ENCODE measurements around the gene HOMER2. TPM values are rescaled to one million over a fixed set of nuclear protein-coding genes. Genes with fewer than 3 reads are reported as not detected.

Gene HOMER2
- total RNA-seq, 1 experiment from 2014 or later = 8.8 TPM

DNA sequence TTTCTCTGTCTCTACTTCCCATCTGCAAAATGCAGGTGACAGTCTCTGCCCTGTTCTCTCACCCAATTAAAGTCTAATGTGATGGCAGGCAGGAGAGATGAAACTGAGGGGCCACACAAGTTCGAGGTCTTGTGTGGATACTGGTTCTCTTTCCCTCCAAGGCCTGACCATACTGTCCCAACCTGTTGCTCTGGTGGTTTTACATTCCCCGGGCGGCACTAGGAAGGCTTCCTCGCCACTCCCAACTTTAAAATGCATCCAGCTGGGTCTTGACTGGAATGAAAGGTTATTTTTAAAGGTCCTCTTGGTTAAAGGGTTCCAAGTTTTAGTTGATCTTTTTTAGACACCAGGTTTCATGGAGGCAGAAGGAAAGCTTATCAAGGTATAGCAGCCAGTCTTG is 105.9 kb downstream of the HOMER2 start:
- no peak for DNase-seq (ENCODE audit: unreplicated experiment)
- ChIA-PET CTCF (interaction anchor here (1.3 kb wide), 1 partner anchor 153 kb away, joined by 5 read pairs; no protein-coding TSS in a partner anchor), POLR2A (interaction anchor here (1.8 kb wide), 1 partner anchor 153 kb away, joined by 4 read pairs; no protein-coding TSS in a partner anchor)
- no TSS peak for BruUV-seq (replicated peaks)
- Mint-ChIP-seq H3K36me3 (ENCODE audit: insufficient read depth, unreplicated experiment) (no peaks in the 10 kb centered on the region), H3K4me3 (ENCODE audit: unreplicated experiment) (no peak overlapping the region), H3K9me3 (ENCODE audit: unreplicated experiment) (no peaks in the 10 kb centered on the region), H3K27me3 (ENCODE audit: insufficient read depth, unreplicated experiment) (no peaks in the 10 kb centered on the region), H3K27ac (ENCODE audit: low read depth, unreplicated experiment) (no peak overlapping the region), H3K4me1 (ENCODE audit: insufficient read depth, unreplicated experiment) (no peaks in the 10 kb centered on the region)
- TF ChIP-seq, protein P1, sequence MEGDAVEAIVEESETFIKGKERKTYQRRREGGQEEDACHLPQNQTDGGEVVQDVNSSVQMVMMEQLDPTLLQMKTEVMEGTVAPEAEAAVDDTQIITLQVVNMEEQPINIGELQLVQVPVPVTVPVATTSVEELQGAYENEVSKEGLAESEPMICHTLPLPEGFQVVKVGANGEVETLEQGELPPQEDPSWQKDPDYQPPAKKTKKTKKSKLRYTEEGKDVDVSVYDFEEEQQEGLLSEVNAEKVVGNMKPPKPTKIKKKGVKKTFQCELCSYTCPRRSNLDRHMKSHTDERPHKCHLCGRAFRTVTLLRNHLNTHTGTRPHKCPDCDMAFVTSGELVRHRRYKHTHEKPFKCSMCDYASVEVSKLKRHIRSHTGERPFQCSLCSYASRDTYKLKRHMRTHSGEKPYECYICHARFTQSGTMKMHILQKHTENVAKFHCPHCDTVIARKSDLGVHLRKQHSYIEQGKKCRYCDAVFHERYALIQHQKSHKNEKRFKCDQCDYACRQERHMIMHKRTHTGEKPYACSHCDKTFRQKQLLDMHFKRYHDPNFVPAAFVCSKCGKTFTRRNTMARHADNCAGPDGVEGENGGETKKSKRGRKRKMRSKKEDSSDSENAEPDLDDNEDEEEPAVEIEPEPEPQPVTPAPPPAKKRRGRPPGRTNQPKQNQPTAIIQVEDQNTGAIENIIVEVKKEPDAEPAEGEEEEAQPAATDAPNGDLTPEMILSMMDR (IDR thresholded peaks at IDR 0.05; ENCODE audit: unreplicated experiment) = no peak
- intact Hi-C loops (cut with micrococcal nuclease) = no loop called here

DNA sequence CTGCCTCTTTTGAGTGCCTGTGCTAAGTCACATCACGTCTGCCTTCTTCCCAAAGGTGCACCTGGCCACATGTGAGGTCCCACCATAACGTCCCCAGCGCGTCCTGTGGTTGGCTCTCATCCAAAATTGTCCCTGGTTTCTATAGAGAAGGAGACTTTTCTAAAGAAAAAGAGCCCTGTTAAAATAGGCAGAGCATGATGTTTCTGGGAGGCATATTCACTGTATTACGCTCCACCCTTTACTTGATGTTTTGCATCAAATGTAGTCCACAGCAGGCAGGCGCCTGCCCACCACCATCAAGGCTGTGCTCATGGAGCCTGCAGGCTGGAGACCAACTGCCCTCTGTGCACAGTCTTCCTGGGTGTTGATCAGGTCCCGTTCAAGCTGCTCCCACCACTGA is 106.8 kb downstream of the HOMER2 start:
- intact Hi-C loops (cut with micrococcal nuclease) = no loop called here
- CTCF ChIA-PET = interaction anchor here (1.3 kb wide), 1 partner anchor 156 kb away, joined by 4 read pairs; no protein-coding TSS in a partner anchor
- no peak overlapping the region for H3K4me3 Mint-ChIP-seq (ENCODE audit: unreplicated experiment)

DNA sequence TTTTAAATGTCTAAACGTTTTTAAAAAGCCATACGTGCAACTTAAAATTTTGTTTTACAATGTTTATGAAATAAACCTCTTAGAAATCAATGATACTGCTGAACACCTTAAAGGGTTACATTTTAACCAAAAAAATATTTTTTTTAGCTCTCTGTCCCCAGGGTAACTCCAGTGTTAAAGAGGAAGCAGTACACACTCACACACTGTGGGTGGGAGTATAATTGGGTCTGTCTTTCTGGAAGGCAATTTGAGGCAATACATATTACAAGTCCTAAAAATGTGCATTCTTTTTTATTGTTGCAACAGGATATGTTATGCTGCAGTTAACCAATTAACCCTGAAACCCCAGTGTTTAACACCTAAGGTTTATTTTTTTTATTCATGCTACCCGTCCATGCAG is 109.0 kb downstream of the HOMER2 start:
- intact Hi-C loops (cut with micrococcal nuclease) = no loop called here
- DNase-seq (ENCODE audit: unreplicated experiment) = no peak
- Mint-ChIP-seq H3K4me1 (ENCODE audit: insufficient read depth, unreplicated experiment) (no peaks in the 10 kb centered on the region), H3K27me3 (ENCODE audit: insufficient read depth, unreplicated experiment) (no peaks in the 10 kb centered on the region), H3K36me3 (ENCODE audit: insufficient read depth, unreplicated experiment) (no peaks in the 10 kb centered on the region), H3K4me3 (ENCODE audit: unreplicated experiment) (no peak overlapping the region), H3K9me3 (ENCODE audit: unreplicated experiment) (no peaks in the 10 kb centered on the region), H3K27ac (ENCODE audit: low read depth, unreplicated experiment) (no peak overlapping the region)
- ChIA-PET CTCF (no interaction called here), POLR2A (no interaction called here)
- TF ChIP-seq, protein P1 (IDR thresholded peaks at IDR 0.05; ENCODE audit: unreplicated experiment) = no peak
- BruUV-seq (replicated peaks) = no TSS peak

More for the DNA sequence above, 106.8 kb downstream of the HOMER2 start:
- POLR2A ChIA-PET = no interaction called here
- no peak for DNase-seq (ENCODE audit: unreplicated experiment)
- no peaks in the 10 kb centered on the region for H3K36me3 Mint-ChIP-seq (ENCODE audit: insufficient read depth, unreplicated experiment)
- no peaks in the 10 kb centered on the region for H3K27me3 Mint-ChIP-seq (ENCODE audit: insufficient read depth, unreplicated experiment)
- H3K27ac Mint-ChIP-seq (ENCODE audit: low read depth, unreplicated experiment) = no peak overlapping the region
- no peaks in the 10 kb centered on the region for H3K4me1 Mint-ChIP-seq (ENCODE audit: insufficient read depth, unreplicated experiment)
- BruUV-seq (replicated peaks) = no TSS peak
- TF ChIP-seq, protein P1 (IDR thresholded peaks at IDR 0.05; ENCODE audit: unreplicated experiment) = no peak
- no peaks in the 10 kb centered on the region for H3K9me3 Mint-ChIP-seq (ENCODE audit: unreplicated experiment)

DNA sequence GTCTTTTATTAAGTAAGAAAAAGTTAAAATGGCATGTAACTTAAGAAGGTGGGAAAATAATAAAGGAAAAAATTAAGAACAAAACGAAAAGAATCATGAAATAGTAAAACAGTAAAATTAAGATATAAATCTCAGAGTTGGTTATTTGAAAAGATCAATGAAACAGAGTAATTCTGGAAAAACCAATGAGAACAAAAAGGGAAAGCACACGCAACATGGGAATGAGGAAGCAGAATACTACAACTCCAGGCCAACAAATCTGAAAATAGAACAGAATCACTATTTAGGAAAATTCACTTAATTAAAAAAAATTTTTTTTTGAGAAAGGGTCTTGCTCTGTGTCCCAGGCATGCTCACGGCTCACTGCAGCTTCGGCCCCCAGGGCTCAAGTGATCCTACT is 112.4 kb downstream of the HOMER2 start:
- intact Hi-C loops (cut with micrococcal nuclease) = no loop called here
- Mint-ChIP-seq H3K36me3 (ENCODE audit: insufficient read depth, unreplicated experiment) (peaks cover 31% of the 10 kb centered on the region), H3K4me3 (ENCODE audit: unreplicated experiment) (no peak overlapping the region), H3K9me3 (ENCODE audit: unreplicated experiment) (no peaks in the 10 kb centered on the region), H3K4me1 (ENCODE audit: insufficient read depth, unreplicated experiment) (no peaks in the 10 kb centered on the region), H3K27ac (ENCODE audit: low read depth, unreplicated experiment) (no peak overlapping the region), H3K27me3 (ENCODE audit: insufficient read depth, unreplicated experiment) (no peaks in the 10 kb centered on the region)
- BruUV-seq (replicated peaks) = no TSS peak
- ChIA-PET POLR2A (no interaction called here), CTCF (interaction anchor here (0.6 to 0.7 kb wide), 2 partner anchors 27 to 30 kb away, joined by 3 to 4 read pairs; no protein-coding TSS in a partner anchor)
- no peak for DNase-seq (ENCODE audit: unreplicated experiment)
- TF ChIP-seq, protein P1 (IDR thresholded peaks at IDR 0.05; ENCODE audit: unreplicated experiment) = no peak
